H9 (cell line): ENCODE data around the gene SWT1. TPM values are rescaled to one million over a fixed set of nuclear protein-coding genes. Genes with fewer than 3 reads are reported as not detected.

ENCODE experiments used
- DNase-seq: peaks from one replicate; pipeline ENCODE4 v3.0.0-alpha.2; 2017
- H2AFZ ChIP-seq: one replicate; pipeline ENCODE4 v1.6.1; 2013; ENCODE audit warnings: mild to moderate bottlenecking, low read length, control low read depth, moderate library complexity
- H2AK5ac ChIP-seq: 2 replicates; pipeline ENCODE4 v1.6.1; 2013; ENCODE audit warnings: low read length, control low read depth, mixed read lengths; ENCODE audit not compliant: insufficient read length
- H2BK120ac ChIP-seq: one replicate; pipeline ENCODE4 v1.6.1; 2013; ENCODE audit warnings: low read depth, mild to moderate bottlenecking, low read length, control low read depth, inconsistent platforms; ENCODE audit not compliant: poor library complexity, severe bottlenecking
- H2BK12ac ChIP-seq: 2 replicates; pipeline ENCODE4 v1.6.1; 2013; ENCODE audit warnings: low read length, control low read depth, mixed read lengths, low read depth; ENCODE audit not compliant: insufficient read length
- H2BK15ac ChIP-seq: 2 replicates; pipeline ENCODE4 v1.6.1; 2013; ENCODE audit warnings: low read depth, low read length, control low read depth
- H2BK20ac ChIP-seq: one replicate; pipeline ENCODE4 v1.6.1; 2013; ENCODE audit warnings: low read depth, mild to moderate bottlenecking, low read length, control low read depth, inconsistent platforms; ENCODE audit not compliant: poor library complexity, severe bottlenecking
- H2BK5ac ChIP-seq: 2 replicates; pipeline ENCODE4 v1.6.1; 2013; ENCODE audit warnings: low read length, control low read depth, mixed read lengths; ENCODE audit not compliant: insufficient read length
- H3K14ac ChIP-seq: 2 replicates; pipeline ENCODE4 v1.6.1; 2013; ENCODE audit warnings: low read length, control low read depth; ENCODE audit not compliant: insufficient read depth
- H3K18ac ChIP-seq: 2 replicates; pipeline ENCODE4 v1.6.1; 2013; ENCODE audit warnings: low read depth, mild to moderate bottlenecking, mixed read lengths, low read length, control low read depth; ENCODE audit not compliant: insufficient read length
- H3K23ac ChIP-seq: 2 replicates; pipeline ENCODE4 v1.6.1; 2013; ENCODE audit warnings: low read length, control low read depth, mixed read lengths, low read depth; ENCODE audit not compliant: insufficient read length
- H3K23me2 ChIP-seq: 2 replicates; pipeline ENCODE4 v1.6.1; 2013; ENCODE audit warnings: low read depth, mild to moderate bottlenecking, mixed read lengths, low read length, control low read depth; ENCODE audit not compliant: insufficient read length, poor library complexity, severe bottlenecking
- H3K27ac ChIP-seq: 2 replicates; pipeline ENCODE4 v1.5.1; 2013; ENCODE audit warnings: low read length, control low read depth, mixed read lengths, low read depth; ENCODE audit not compliant: insufficient read length
- H3K27me3 ChIP-seq: 2 replicates; pipeline ENCODE4 v1.6.1; 2013; ENCODE audit warnings: low read length, control low read depth, inconsistent platforms; ENCODE audit not compliant: insufficient read depth
- H3K4ac ChIP-seq: 2 replicates; pipeline ENCODE4 v1.6.1; 2013; ENCODE audit warnings: low read depth, mild to moderate bottlenecking, control low read depth, inconsistent platforms, low read length, moderate library complexity
- H3K4me1 ChIP-seq: 2 replicates; pipeline ENCODE4 v1.6.1; 2013; ENCODE audit warnings: low read length, control low read depth, inconsistent platforms; ENCODE audit not compliant: insufficient read depth
- H3K4me2 ChIP-seq: 2 replicates; pipeline ENCODE4 v1.6.1; 2013; ENCODE audit warnings: low read length, control low read depth, mixed read lengths; ENCODE audit not compliant: insufficient read length, insufficient read depth
- H3K56ac ChIP-seq: 2 replicates; pipeline ENCODE4 v1.6.1; 2013; ENCODE audit warnings: low read depth, mild to moderate bottlenecking, mixed read lengths, low read length, control low read depth; ENCODE audit not compliant: insufficient read length
- H3K79me1 ChIP-seq: 2 replicates; pipeline ENCODE4 v1.6.1; 2013; ENCODE audit warnings: low read depth, mild to moderate bottlenecking, moderate library complexity, low read length, control low read depth, inconsistent platforms; ENCODE audit not compliant: insufficient read depth, poor library complexity, severe bottlenecking
- H3K79me2 ChIP-seq: 2 replicates; pipeline ENCODE4 v1.6.1; 2013; ENCODE audit warnings: low read length, control low read depth, inconsistent platforms; ENCODE audit not compliant: insufficient read depth
- H3K9ac ChIP-seq: 2 replicates; pipeline ENCODE4 v1.6.1; 2013; ENCODE audit warnings: low read length, control low read depth, mixed read lengths; ENCODE audit not compliant: insufficient read length; ENCODE audit errors: extremely low read depth
- H3K9me3 ChIP-seq: one replicate; pipeline ENCODE4 v1.6.1; 2013; ENCODE audit warnings: low read depth, low read length, inconsistent platforms; ENCODE audit not compliant: control insufficient read depth
- H3T11ph ChIP-seq: one replicate; pipeline ENCODE4 v1.6.1; 2013; ENCODE audit warnings: mild to moderate bottlenecking, low read length, control low read depth, inconsistent platforms
- H4K20me1 ChIP-seq: one replicate; pipeline ENCODE4 v1.6.1; 2013; ENCODE audit not compliant: control insufficient read depth, insufficient read length, insufficient read depth
- H4K5ac ChIP-seq: 2 replicates; pipeline ENCODE4 v1.6.1; 2013; ENCODE audit warnings: low read depth, mild to moderate bottlenecking, mixed read lengths, low read length, control low read depth; ENCODE audit not compliant: insufficient read length
- H4K8ac ChIP-seq: replicated peaks from 2 replicates; pipeline ENCODE4 v1.6.1; 2013; ENCODE audit warnings: low read length, control low read depth, mixed read lengths, low read depth; ENCODE audit not compliant: insufficient read length
- H4K91ac ChIP-seq: 2 replicates; pipeline ENCODE4 v1.6.1; 2013; ENCODE audit warnings: low read depth, mild to moderate bottlenecking, moderate library complexity, mixed read lengths, low read length, control low read depth; ENCODE audit not compliant: insufficient read length
- H3K27ac Mint-ChIP-seq, 3 experiments: 2 replicates in 2 of 3; 3 replicates in 1 of 3; pipeline ENCODE4 v1.8.0; 2020 to 2021; ENCODE audit warnings: mixed read lengths in 3 of 3, mild to moderate bottlenecking in 1 of 3, moderate library complexity in 1 of 3
- H3K27me3 Mint-ChIP-seq: 2 replicates; pipeline ENCODE4 v1.8.0; 2021; ENCODE audit warnings: low read depth, mild to moderate bottlenecking, moderate library complexity, mixed read lengths
- H3K36me3 Mint-ChIP-seq, 3 experiments: 2 replicates in 2 of 3; 3 replicates in 1 of 3; pipeline ENCODE4 v1.8.0; 2020 to 2021; ENCODE audit warnings: low read depth in 3 of 3, mixed read lengths in 3 of 3; ENCODE audit not compliant: insufficient read depth in 1 of 3
- H3K4me1 Mint-ChIP-seq, 2 experiments: 2 replicates each; pipeline ENCODE4 v1.8.0; 2020; ENCODE audit warnings: mixed read lengths in 2 of 2
- H3K4me3 Mint-ChIP-seq, 2 experiments: 2 replicates in 1 of 2; 3 replicates in 1 of 2; pipeline ENCODE4 v1.8.0; 2020 to 2021; ENCODE audit warnings: mild to moderate bottlenecking in 2 of 2, mixed read lengths in 2 of 2, moderate library complexity in 1 of 2
- H3K9me3 Mint-ChIP-seq, 2 experiments: 2 replicates in 1 of 2; 3 replicates in 1 of 2; pipeline ENCODE4 v1.8.0; 2020; ENCODE audit warnings: mild to moderate bottlenecking in 2 of 2, mixed read lengths in 2 of 2, moderate library complexity in 1 of 2
- CTCF ChIP-seq: fragments of 200-600 bp; sonication (generic); conservative IDR thresholded peaks from 3 replicates; pipeline ENCODE4 v1.8.0; 2021; ENCODE audit warnings: antibody characterized with exemption, mild to moderate bottlenecking
- WGBS: extraction: QIAGEN DNeasy Blood & Tissue Kit; methylation state at CpG from one replicate; pipeline ENCODE4 v1.1.7; 2013; ENCODE audit warnings: missing lambda C conversion rate, low lambda C conversion rate, mixed read lengths; ENCODE audit not compliant: insufficient read length; ENCODE audit errors: extremely low coverage; 5-methylcytosine and 5-hydroxymethylcytosine counted together
- total RNA-seq: library from RNA; stranded (reverse); gene quantifications from 2 replicates; pipeline ENCODE4 v1.2.1, GENCODE V29; 2021

Gene SWT1
- total RNA-seq, 1 experiment from 2014 or later = 5.2 TPM

- Histone ChIP-seq H3K4me2 (no peak overlapping the region), H3K23me2 (peaks cover 13% of the 10 kb centered on the region), H3K4me1 (no peaks in the 10 kb centered on the region), H3K27ac (no peak overlapping the region), H2AK5ac (no peak overlapping the region), H3K23ac (no peak overlapping the region), H3K18ac (no peak overlapping the region), H4K20me1 (no peaks in the 10 kb centered on the region), H4K5ac (no peak overlapping the region), H3T11ph (no peak overlapping the region), H2BK15ac (no peak overlapping the region), H3K79me1 (no peaks in the 10 kb centered on the region), H2BK120ac (no peak overlapping the region), H3K56ac (no peak overlapping the region), H2BK5ac (no peak overlapping the region), H3K9ac (no peak overlapping the region), H3K14ac (no peak overlapping the region), H3K79me2 (no peaks in the 10 kb centered on the region), H3K27me3 (no peaks in the 10 kb centered on the region), H3K9me3 (no peaks in the 10 kb centered on the region), H2BK20ac (no peak overlapping the region), H4K8ac (no peak overlapping the region), H4K91ac (no peak overlapping the region), H2AFZ (no peak overlapping the region), H2BK12ac (no peak overlapping the region), H3K4ac (no peak overlapping the region)
- H3K4me3 Mint-ChIP-seq = peak overlapping the region; percentile 92 to 97
- no peak for TF ChIP-seq CTCF
- H3K9me3 Mint-ChIP-seq = no peaks in the 10 kb centered on the region; a peak in 2 of 5 replicates
- DNase-seq = no peak
- H3K27me3 Mint-ChIP-seq = no peaks in the 10 kb centered on the region
- no peak overlapping the region for H3K27ac Mint-ChIP-seq
- no CpG with 5 or more reads among the region's 2 CpGs for WGBS
- peaks cover 0 to 4% (median 0%) of the 10 kb centered on the region in 3 experiments; a peak in 1 of 7 replicates for H3K36me3 Mint-ChIP-seq
- peaks cover 13 to 17% of the 10 kb centered on the region in 2 experiments for H3K4me1 Mint-ChIP-seq
These were observed 2.0 kb upstream of the SWT1 start for GRCh38 chr1:185154912-185155513.
